GM12874 (cell line): ENCODE results near the gene SSRP1.

Experiments used
- TF ChIP-seq, protein P1 (sequence below): IDR thresholded peaks from 2 replicates; pipeline ENCODE4 v1.5.1; 2011; ENCODE audit warnings: low read depth, mild to moderate bottlenecking, control low read depth, low read length, moderate library complexity; ENCODE audit not compliant: insufficient read depth

SSRP1 gene

DNA sequence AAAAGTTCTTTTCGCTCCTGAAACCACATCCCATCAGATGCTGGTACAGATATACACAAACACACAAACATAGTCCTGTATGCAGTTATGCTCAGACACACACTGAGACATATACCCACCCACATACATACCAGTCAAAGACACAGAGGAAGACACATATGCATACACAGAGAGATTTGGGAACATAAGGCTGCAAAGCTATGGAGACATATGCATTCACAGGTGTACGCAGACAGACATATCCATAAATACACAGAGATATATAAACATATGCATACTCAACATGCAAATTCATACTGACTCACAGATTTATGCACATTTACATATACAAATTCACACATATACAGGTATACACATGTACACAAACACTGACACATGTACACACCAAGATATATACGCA, 39.3 kb upstream of the SSRP1 start:
- TF ChIP-seq, protein P1, sequence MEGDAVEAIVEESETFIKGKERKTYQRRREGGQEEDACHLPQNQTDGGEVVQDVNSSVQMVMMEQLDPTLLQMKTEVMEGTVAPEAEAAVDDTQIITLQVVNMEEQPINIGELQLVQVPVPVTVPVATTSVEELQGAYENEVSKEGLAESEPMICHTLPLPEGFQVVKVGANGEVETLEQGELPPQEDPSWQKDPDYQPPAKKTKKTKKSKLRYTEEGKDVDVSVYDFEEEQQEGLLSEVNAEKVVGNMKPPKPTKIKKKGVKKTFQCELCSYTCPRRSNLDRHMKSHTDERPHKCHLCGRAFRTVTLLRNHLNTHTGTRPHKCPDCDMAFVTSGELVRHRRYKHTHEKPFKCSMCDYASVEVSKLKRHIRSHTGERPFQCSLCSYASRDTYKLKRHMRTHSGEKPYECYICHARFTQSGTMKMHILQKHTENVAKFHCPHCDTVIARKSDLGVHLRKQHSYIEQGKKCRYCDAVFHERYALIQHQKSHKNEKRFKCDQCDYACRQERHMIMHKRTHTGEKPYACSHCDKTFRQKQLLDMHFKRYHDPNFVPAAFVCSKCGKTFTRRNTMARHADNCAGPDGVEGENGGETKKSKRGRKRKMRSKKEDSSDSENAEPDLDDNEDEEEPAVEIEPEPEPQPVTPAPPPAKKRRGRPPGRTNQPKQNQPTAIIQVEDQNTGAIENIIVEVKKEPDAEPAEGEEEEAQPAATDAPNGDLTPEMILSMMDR = no peak

DNA sequence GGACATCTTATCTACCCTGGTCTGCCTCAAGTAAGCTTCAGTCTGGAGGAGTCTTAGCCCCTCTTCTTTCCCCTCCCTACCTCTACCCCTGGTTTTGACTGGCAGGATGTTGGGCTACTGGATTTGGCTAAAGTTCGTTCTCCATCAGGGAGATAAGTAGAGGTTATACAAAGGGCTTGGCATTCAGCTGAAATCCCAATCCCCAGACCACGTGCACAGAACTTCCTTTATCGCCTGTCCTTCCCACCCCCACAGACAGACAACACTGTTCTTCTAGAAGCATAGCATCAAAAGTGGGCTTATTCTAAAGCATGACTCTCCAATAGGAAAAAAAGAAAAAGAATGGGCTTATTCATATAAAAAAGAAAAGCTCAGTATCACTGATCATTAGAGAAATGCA, 37.5 kb upstream of the SSRP1 start:
- TF ChIP-seq, protein P1 = no peak

DNA sequence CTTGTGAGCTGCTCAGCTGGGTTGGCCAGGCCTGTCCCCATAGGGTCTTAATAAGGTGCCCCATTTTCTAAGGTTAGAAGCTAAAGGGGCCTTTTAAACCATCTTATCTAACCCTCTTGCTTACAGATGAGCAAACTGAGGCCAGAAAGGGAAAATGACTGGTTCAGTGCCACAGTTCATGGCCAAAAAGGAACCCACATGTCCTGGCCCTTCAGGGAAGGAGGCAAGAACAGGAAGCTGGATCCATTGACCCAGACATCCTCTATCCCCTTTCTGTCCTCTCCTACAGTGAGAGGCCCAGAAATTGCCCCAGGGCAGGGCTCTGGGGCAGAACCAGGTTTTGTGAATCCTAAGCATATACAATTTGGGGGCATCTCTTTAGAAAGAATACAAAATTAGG, 35.2 kb upstream of the SSRP1 start:
- TF ChIP-seq, protein P1 = no peak

DNA sequence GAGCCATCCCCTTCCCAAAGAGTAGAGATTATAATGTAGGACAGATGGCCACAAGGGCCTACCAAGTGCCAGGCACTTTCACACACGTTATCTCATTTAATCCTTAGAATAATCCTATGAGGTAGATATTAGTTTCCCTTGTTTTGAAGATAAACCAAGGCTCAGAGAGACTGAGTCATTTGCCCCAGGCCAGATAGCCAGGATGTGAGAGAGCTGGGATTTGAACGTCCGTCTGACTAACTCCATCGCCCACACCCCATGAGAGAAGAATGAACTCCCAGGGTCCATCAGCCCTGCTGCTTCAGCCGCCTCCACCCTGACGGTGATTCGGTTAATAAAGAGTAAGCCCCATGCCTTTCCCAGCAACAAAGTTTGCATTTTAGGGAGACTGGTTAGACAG, 34.6 kb upstream of the SSRP1 start:
- TF ChIP-seq, protein P1 = no peak

DNA sequence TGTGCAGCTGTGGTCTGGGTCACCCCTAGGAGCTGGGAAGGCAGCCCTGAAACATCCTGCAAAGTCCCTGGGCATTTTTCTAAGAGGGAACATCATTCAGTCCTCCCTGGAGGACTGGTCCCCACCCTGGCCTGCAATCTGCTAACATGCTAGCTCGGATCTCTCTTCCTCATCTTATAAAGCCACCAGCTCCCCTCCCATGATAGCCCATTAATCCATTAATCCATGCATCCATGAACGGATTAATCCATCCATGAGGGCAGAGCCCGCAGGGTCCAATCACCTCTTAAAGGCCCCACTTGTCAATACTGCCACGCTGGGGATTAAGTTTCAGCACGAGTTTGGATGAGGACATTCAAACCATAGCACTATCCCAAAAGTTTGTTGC, 33.1 kb upstream of the SSRP1 start:
- TF ChIP-seq, protein P1 = no peak

DNA sequence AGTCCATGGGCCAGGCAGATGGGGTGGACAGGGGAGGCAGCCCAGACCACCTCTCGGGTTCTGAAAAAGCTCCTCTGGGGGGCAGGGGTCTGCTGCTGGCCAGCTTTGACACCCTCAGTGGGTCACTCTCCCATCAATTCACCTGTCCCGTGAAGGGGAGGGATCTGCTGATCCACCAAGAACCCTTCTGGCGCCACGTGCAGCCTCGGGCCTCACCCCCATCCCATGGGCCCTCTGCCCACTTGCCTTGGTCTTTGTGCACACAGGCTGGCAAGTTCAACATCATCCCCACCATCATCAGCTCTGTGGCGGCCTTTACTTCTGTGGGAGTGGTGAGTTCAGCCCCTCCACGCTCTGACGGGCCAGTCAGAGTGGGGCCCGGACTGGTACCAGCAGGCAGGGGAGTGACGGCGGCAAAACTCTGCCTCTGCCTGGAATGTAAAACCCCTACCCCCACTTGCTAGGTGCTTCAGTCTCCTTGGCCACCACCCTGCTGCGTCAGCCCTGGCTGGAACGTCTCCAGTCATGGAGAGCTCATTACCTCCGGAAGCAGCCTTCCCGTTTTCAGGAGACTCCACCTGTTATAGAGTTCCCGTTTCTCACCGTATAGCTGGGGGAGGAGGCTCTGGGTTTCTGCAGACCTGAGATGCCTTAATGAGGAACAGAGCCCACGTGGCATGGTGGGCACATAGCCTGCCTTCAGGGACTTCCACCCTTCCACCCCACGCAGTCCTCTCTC, 32.6 kb upstream of the SSRP1 start:
- TF ChIP-seq, protein P1 = no peak

DNA sequence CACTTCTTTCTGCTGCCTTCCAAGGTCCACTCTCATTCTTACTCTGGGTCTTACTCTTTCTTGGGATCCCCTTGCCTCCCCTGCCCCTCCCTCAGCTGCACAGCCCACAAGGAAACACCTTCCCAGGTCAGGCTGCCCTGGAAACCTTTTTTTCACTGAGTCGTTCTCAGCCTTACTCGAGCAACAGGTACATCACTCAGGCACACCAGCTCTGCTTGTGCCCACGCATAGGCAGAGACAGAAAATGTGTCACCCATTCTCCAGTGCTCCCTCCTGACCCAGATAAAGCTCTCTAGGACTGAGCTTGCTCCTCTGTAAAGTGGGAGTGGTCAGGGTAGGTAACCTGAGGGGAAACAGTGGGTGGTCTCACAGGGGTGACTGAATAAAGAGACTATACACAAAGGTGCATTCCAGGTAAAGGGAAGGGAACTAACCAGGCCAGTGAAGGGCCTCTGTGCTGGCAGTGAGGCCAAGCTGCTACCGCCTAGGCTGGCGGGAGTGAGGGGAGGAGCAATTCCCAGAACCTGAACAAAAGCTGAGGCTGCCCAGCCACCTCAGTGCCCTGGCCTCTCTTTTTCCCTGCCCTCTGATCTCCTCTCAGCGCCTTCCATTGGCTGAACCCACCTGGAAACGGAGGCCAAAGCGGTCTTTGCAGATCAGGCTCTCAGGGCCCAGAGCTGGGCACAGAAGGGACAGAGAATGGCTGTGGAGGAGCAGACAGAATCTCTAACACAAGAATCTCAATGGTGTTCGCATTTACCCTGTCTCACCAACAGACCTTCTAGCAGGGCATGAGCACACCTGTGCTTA, 29.4 kb upstream of the SSRP1 start:
- TF ChIP-seq, protein P1 = no peak
